Measurements from ENCODE around the gene SAMD14. TPM values are rescaled to one million over a fixed set of nuclear protein-coding genes. Genes with fewer than 3 reads are reported as not detected.

Gene SAMD14
- total and polyA plus RNA-seq, 2 experiments from 2014 or later: 0.70 to 4.7 TPM

DNA sequence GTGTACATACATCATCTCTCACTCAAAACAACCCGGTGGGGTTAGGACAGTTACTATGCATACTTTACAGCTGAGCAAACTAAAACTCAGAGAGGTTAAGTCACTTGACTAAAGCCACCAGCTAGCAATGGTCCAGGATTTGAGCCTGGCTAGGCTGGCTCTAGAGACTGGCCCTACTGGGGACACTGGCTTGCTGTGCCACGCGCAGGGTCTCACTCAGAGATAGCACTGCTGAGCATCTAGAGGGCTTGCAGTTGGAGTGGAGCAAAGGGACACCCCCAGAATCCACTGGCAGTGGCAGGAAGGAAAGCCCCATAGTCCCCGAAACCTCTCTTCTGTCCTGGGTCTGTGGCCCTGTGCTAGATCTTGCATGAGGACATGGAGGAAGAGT lies 11.1 kb downstream of the SAMD14 start:
- no peak overlapping the region for H3K27ac Mint-ChIP-seq

More for the DNA sequence above, 11.1 kb downstream of the SAMD14 start:
- H3K4me3 Mint-ChIP-seq: no peak overlapping the region
- H3K27me3 Mint-ChIP-seq (ENCODE audit: insufficient read depth, low read depth, poor library complexity): peaks cover 43% of the 10 kb centered on the region
- peaks cover 4% of the 10 kb centered on the region; the same call in 2 of the 3 replicates for H3K36me3 Mint-ChIP-seq (ENCODE audit: low read depth)
- H3K4me1 Mint-ChIP-seq: peaks cover 36% of the 10 kb centered on the region
- no peak overlapping the region for H2AFZ ChIP-seq
- DNase-seq (ENCODE audit: low spot score): no peak
- H3F3A ChIP-seq (replicated peaks; ENCODE audit: low read depth): peaks cover 6% of the 10 kb centered on the region; the same call in 1 of the 2 replicates
- no peak overlapping the region for H3K4me3 ChIP-seq
- H3K79me2 ChIP-seq (replicated peaks; ENCODE audit: insufficient read depth): no peaks in the 10 kb centered on the region
- no peak overlapping the region for H3K4me2 ChIP-seq
- peaks cover 44% of the 10 kb centered on the region for H3K27me3 ChIP-seq (ENCODE audit: insufficient read depth)
- no peaks in the 10 kb centered on the region for H3K36me3 ChIP-seq (ENCODE audit: insufficient read depth)
- H4K20me1 ChIP-seq (replicated peaks; ENCODE audit: insufficient read depth): no peaks in the 10 kb centered on the region
- H3K27ac ChIP-seq (ENCODE audit: low read depth): no peak overlapping the region
- no peaks in the 10 kb centered on the region for H3K9me2 ChIP-seq (ENCODE audit: insufficient read depth)
- H3K9me3 Mint-ChIP-seq: no peaks in the 10 kb centered on the region
- TF ChIP-seq POLR2AphosphoS5 (IDR thresholded peaks at IDR 0.05; ENCODE audit: low read depth) (no peak), CREB1 (CRISPR knock-in tag; IDR thresholded peaks at IDR 0.05; ENCODE audit: low read depth) (no peak), NANOG (IDR thresholded peaks at IDR 0.05; ENCODE audit: borderline replicate concordance) (no peak), ZNF114 (CRISPR knock-in tag; IDR thresholded peaks at IDR 0.05) (no peak), STAT1 (IDR thresholded peaks at IDR 0.05; ENCODE audit: unreplicated experiment) (no peak), EZH2 (IDR thresholded peaks at IDR 0.05; ENCODE audit: low read depth, unreplicated experiment) (no peak), ZNF331 (CRISPR knock-in tag; IDR thresholded peaks at IDR 0.05; ENCODE audit: low read depth) (no peak), EZH2phosphoT487 (IDR thresholded peaks at IDR 0.05; ENCODE audit: unreplicated experiment) (no peak), JUNB (IDR thresholded peaks at IDR 0.05; ENCODE audit: unreplicated experiment) (no peak)
- TF ChIP-seq, protein P1, sequence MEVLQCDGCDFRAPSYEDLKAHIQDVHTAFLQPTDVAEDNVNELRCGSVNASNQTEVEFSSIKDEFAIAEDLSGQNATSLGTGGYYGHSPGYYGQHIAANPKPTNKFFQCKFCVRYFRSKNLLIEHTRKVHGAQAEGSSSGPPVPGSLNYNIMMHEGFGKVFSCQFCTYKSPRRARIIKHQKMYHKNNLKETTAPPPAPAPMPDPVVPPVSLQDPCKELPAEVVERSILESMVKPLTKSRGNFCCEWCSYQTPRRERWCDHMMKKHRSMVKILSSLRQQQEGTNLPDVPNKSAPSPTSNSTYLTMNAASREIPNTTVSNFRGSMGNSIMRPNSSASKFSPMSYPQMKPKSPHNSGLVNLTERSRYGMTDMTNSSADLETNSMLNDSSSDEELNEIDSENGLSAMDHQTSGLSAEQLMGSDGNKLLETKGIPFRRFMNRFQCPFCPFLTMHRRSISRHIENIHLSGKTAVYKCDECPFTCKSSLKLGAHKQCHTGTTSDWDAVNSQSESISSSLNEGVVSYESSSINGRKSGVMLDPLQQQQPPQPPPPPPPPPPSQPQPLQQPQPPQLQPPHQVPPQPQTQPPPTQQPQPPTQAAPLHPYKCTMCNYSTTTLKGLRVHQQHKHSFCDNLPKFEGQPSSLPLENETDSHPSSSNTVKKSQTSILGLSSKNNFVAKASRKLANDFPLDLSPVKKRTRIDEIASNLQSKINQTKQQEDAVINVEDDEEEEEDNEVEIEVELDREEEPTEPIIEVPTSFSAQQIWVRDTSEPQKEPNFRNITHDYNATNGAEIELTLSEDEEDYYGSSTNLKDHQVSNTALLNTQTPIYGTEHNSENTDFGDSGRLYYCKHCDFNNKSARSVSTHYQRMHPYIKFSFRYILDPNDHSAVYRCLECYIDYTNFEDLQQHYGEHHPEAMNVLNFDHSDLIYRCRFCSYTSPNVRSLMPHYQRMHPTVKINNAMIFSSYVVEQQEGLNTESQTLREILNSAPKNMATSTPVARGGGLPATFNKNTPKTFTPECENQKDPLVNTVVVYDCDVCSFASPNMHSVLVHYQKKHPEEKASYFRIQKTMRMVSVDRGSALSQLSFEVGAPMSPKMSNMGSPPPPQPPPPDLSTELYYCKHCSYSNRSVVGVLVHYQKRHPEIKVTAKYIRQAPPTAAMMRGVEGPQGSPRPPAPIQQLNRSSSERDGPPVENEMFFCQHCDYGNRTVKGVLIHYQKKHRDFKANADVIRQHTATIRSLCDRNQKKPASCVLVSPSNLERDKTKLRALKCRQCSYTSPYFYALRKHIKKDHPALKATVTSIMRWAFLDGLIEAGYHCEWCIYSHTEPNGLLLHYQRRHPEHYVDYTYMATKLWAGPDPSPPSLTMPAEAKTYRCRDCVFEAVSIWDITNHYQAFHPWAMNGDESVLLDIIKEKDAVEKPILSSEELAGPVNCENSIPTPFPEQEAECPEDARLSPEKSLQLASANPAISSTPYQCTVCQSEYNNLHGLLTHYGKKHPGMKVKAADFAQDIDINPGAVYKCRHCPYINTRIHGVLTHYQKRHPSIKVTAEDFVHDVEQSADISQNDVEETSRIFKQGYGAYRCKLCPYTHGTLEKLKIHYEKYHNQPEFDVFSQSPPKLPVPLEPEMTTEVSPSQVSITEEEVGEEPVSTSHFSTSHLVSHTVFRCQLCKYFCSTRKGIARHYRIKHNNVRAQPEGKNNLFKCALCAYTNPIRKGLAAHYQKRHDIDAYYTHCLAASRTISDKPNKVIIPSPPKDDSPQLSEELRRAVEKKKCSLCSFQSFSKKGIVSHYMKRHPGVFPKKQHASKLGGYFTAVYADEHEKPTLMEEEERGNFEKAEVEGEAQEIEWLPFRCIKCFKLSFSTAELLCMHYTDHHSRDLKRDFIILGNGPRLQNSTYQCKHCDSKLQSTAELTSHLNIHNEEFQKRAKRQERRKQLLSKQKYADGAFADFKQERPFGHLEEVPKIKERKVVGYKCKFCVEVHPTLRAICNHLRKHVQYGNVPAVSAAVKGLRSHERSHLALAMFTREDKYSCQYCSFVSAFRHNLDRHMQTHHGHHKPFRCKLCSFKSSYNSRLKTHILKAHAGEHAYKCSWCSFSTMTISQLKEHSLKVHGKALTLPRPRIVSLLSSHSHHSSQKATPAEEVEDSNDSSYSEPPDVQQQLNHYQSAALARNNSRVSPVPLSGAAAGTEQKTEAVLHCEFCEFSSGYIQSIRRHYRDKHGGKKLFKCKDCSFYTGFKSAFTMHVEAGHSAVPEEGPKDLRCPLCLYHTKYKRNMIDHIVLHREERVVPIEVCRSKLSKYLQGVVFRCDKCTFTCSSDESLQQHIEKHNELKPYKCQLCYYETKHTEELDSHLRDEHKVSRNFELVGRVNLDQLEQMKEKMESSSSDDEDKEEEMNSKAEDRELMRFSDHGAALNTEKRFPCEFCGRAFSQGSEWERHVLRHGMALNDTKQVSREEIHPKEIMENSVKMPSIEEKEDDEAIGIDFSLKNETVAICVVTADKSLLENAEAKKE (CRISPR knock-in tag; IDR thresholded peaks at IDR 0.05): no peak
- TF ChIP-seq, protein P2, sequence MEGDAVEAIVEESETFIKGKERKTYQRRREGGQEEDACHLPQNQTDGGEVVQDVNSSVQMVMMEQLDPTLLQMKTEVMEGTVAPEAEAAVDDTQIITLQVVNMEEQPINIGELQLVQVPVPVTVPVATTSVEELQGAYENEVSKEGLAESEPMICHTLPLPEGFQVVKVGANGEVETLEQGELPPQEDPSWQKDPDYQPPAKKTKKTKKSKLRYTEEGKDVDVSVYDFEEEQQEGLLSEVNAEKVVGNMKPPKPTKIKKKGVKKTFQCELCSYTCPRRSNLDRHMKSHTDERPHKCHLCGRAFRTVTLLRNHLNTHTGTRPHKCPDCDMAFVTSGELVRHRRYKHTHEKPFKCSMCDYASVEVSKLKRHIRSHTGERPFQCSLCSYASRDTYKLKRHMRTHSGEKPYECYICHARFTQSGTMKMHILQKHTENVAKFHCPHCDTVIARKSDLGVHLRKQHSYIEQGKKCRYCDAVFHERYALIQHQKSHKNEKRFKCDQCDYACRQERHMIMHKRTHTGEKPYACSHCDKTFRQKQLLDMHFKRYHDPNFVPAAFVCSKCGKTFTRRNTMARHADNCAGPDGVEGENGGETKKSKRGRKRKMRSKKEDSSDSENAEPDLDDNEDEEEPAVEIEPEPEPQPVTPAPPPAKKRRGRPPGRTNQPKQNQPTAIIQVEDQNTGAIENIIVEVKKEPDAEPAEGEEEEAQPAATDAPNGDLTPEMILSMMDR (conservative IDR thresholded peaks at IDR 0.05; ENCODE audit: low read depth in 2 of 2): no peak
- TF ChIP-seq, protein P3, sequence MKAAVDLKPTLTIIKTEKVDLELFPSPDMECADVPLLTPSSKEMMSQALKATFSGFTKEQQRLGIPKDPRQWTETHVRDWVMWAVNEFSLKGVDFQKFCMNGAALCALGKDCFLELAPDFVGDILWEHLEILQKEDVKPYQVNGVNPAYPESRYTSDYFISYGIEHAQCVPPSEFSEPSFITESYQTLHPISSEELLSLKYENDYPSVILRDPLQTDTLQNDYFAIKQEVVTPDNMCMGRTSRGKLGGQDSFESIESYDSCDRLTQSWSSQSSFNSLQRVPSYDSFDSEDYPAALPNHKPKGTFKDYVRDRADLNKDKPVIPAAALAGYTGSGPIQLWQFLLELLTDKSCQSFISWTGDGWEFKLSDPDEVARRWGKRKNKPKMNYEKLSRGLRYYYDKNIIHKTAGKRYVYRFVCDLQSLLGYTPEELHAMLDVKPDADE (IDR thresholded peaks at IDR 0.05): no peak
- TF ChIP-seq, protein P4, sequence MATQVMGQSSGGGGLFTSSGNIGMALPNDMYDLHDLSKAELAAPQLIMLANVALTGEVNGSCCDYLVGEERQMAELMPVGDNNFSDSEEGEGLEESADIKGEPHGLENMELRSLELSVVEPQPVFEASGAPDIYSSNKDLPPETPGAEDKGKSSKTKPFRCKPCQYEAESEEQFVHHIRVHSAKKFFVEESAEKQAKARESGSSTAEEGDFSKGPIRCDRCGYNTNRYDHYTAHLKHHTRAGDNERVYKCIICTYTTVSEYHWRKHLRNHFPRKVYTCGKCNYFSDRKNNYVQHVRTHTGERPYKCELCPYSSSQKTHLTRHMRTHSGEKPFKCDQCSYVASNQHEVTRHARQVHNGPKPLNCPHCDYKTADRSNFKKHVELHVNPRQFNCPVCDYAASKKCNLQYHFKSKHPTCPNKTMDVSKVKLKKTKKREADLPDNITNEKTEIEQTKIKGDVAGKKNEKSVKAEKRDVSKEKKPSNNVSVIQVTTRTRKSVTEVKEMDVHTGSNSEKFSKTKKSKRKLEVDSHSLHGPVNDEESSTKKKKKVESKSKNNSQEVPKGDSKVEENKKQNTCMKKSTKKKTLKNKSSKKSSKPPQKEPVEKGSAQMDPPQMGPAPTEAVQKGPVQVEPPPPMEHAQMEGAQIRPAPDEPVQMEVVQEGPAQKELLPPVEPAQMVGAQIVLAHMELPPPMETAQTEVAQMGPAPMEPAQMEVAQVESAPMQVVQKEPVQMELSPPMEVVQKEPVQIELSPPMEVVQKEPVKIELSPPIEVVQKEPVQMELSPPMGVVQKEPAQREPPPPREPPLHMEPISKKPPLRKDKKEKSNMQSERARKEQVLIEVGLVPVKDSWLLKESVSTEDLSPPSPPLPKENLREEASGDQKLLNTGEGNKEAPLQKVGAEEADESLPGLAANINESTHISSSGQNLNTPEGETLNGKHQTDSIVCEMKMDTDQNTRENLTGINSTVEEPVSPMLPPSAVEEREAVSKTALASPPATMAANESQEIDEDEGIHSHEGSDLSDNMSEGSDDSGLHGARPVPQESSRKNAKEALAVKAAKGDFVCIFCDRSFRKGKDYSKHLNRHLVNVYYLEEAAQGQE (IDR thresholded peaks at IDR 0.05; ENCODE audit: unreplicated experiment): no peak
- peaks cover 21% of the 10 kb centered on the region; the same call in 1 of the 2 replicates for H3K4me1 ChIP-seq (ENCODE audit: insufficient read depth)
- no peak for ATAC-seq

Data from GM23338 (cell line).